HepG2 (cell line): ENCODE results near the gene UCKL1. TPM values are rescaled to one million over a fixed set of nuclear protein-coding genes. Genes with fewer than 3 reads are reported as not detected.
A peak's percentile ranks its signal among the peaks of the same experiment; 100 is the strongest.

Experiments used
- CBFB ChIP-seq: sonication (generic); formaldehyde crosslinking; IDR thresholded peaks from 2 replicates; pipeline ENCODE4 v1.4.0; 2020; ENCODE audit warnings: missing genetic modification reagents
- FOXO1 ChIP-seq: sonication (generic); formaldehyde crosslinking; IDR thresholded peaks from 2 replicates; pipeline ENCODE4 v1.4.0; 2020; ENCODE audit warnings: missing genetic modification reagents
- HMGXB3 ChIP-seq: sonication (generic); formaldehyde crosslinking; IDR thresholded peaks from 2 replicates; pipeline ENCODE4 v1.4.0; 2020; ENCODE audit warnings: missing genetic modification reagents, borderline replicate concordance
- HOMEZ ChIP-seq: IDR thresholded peaks from 2 replicates; pipeline ENCODE4 v1.6.1; 2016; ENCODE audit warnings: low read depth
- PHF21A ChIP-seq: sonication (generic); formaldehyde crosslinking; IDR thresholded peaks from 2 replicates; pipeline ENCODE4 v1.5.0; 2020; ENCODE audit warnings: mild to moderate bottlenecking, missing genetic modification reagents
- RBM22 ChIP-seq: fragments of 200-400 bp; formaldehyde crosslinking; optimal IDR thresholded peaks from 2 replicates; pipeline ENCODE3; 2017; ENCODE audit warnings: mild to moderate bottlenecking, low read length, moderate library complexity
- SRSF9 ChIP-seq: fragments of 200-400 bp; formaldehyde crosslinking; IDR thresholded peaks from 2 replicates; pipeline ENCODE4 v1.6.1; 2018; ENCODE audit warnings: borderline replicate concordance, mild to moderate bottlenecking, low read depth, low read length; ENCODE audit not compliant: insufficient read depth, poor library complexity, severe bottlenecking
- TBL1XR1 ChIP-seq: fragments of 150-350 bp; IDR thresholded peaks from 2 replicates; pipeline ENCODE4 v1.6.1; 2014; ENCODE audit warnings: borderline replicate concordance, low read length; ENCODE audit not compliant: partially characterized antibody
- THAP7 ChIP-seq: sonication (generic); formaldehyde crosslinking; IDR thresholded peaks from 2 replicates; pipeline ENCODE4 v1.8.1; 2023; ENCODE audit warnings: mild to moderate bottlenecking, missing genetic modification reagents
- ZBTB33 ChIP-seq: sonication (generic); formaldehyde crosslinking; IDR thresholded peaks from 2 replicates; pipeline ENCODE4 v1.4.0; 2020; ENCODE audit warnings: missing genetic modification reagents
- ZMYM4 ChIP-seq: sonication (generic); formaldehyde crosslinking; IDR thresholded peaks from 2 replicates; pipeline ENCODE4 v1.8.1; 2023; ENCODE audit warnings: mild to moderate bottlenecking, missing genetic modification reagents
- ZNF710 ChIP-seq: sonication (generic); formaldehyde crosslinking; IDR thresholded peaks from 2 replicates; pipeline ENCODE4 v1.5.0; 2020; ENCODE audit warnings: mild to moderate bottlenecking, missing genetic modification reagents, borderline replicate concordance
- ZSCAN5A ChIP-seq: sonication (generic); formaldehyde crosslinking; IDR thresholded peaks from 2 replicates; pipeline ENCODE4 v1.8.0; 2022; ENCODE audit warnings: mild to moderate bottlenecking, missing genetic modification reagents, borderline replicate concordance
- polyA plus RNA-seq, 8 experiments: library from polyadenylated mRNA; depleted of rRNA in 3 of 8; stranded (reverse) in 7 of 8; unstranded in 1 of 8; fragments of >200 nt; fragmentation: Illumina TruSeq in 4 of 8; extraction: Trizol in 4 of 8; gene quantifications; 2 replicates each; pipeline versions ENCODE4 v1.2.1 to v1.2.3, GENCODE V29; 2011 to 2016; ENCODE audit warnings: low read depth in 4 of 8, missing spikeins in 1 of 8, mixed read lengths in 1 of 8; ENCODE audit not compliant: insufficient read depth in 1 of 8
- total RNA-seq, 5 experiments: library from RNA; depleted of rRNA; stranded (reverse); fragments of >200 nt; fragmentation: Illumina TruSeq; extraction: Trizol; gene quantifications; 2 replicates each; pipeline ENCODE4 v1.2.3, GENCODE V29; 2016; ENCODE audit warnings: low read depth in 1 of 5

The UCKL1 gene
- total and polyA plus RNA-seq, 2 of the 13 experiments (the other 11 are each of a cell fraction or from before 2014, with no cell fraction given) = 50.2 to 126 TPM

- no peak for TF ChIP-seq ZNF710 (CRISPR knock-in tag)
- TF ChIP-seq ZMYM4 (CRISPR knock-in tag) = peak; percentile 51; the same call in 1 of the 2 replicates
- peak; percentile 82 for TF ChIP-seq HMGXB3 (CRISPR knock-in tag)
- TF ChIP-seq FOXO1 (CRISPR knock-in tag) = peak; percentile 48; the same call in 1 of the 2 replicates
- TF ChIP-seq CBFB = no peak; the same call in 1 of the 2 replicates
- TF ChIP-seq PHF21A (CRISPR knock-in tag) = peak; percentile 94
- TF ChIP-seq THAP7 (CRISPR knock-in tag) = peak; percentile 59; the same call in 1 of the 2 replicates
- TF ChIP-seq TBL1XR1 = no peak
- TF ChIP-seq RBM22 = peak; percentile 32
- peak; percentile 27; the same call in 1 of the 2 replicates for TF ChIP-seq ZBTB33 (CRISPR knock-in tag)
- peak; percentile 77 for TF ChIP-seq ZSCAN5A (CRISPR knock-in tag)
- no peak for TF ChIP-seq HOMEZ (CRISPR knock-in tag)
- TF ChIP-seq SRSF9 = no peak
Observed at GRCh38 chr20:63896264-63897105, 59.7 kb downstream of the UCKL1 start (continued).
